NCI-H748 treated with DMSO at 0.1 percent for 48 hours (cell line): ENCODE results near the gene SVEP1.
"Not testable (repeated sequence)": the region's sequence is repeated elsewhere in the genome, so short reads cannot be mapped to it uniquely, and the experiment has no call there.

ENCODE experiments used
- DNase-seq: peaks from one replicate; lab custom pipeline; 2025; lab: John Stamatoyannopoulos, UW

Gene SVEP1

GRCh38 chr9:110578575-110579033, 937 bp downstream of the SVEP1 start:
- no peak for DNase-seq

- DNase-seq = no peak
Observed at GRCh38 chr9:110575945-110576344, 3.6 kb downstream of the SVEP1 start.

GRCh38 chr9:110575169-110575568, 4.4 kb downstream of the SVEP1 start:
- no peak for DNase-seq

- DNase-seq = no peak
Observed at GRCh38 chr9:110573305-110573704, 6.2 kb downstream of the SVEP1 start.

- no peak for DNase-seq
Observed at GRCh38 chr9:110571801-110572483, 7.6 kb downstream of the SVEP1 start.

- no peak for DNase-seq
Observed at GRCh38 chr9:110566156-110566555, 13.4 kb downstream of the SVEP1 start.

GRCh38 chr9:110561826-110562225, 17.7 kb downstream of the SVEP1 start:
- DNase-seq = no peak

- DNase-seq = no peak
Observed at GRCh38 chr9:110559869-110560268, 19.7 kb downstream of the SVEP1 start.

- DNase-seq = no peak
Observed at GRCh38 chr9:110555551-110556331, 23.8 kb downstream of the SVEP1 start.

GRCh38 chr9:110546411-110546871, 33.1 kb downstream of the SVEP1 start:
- no peak for DNase-seq

- peak; percentile 12 for DNase-seq
Observed at GRCh38 chr9:110545705-110546104, 33.8 kb downstream of the SVEP1 start.

- DNase-seq = no peak
Observed at GRCh38 chr9:110543631-110544051, 35.9 kb downstream of the SVEP1 start.

GRCh38 chr9:110541950-110542349, 37.6 kb downstream of the SVEP1 start:
- no peak for DNase-seq

- no peak for DNase-seq
Observed at GRCh38 chr9:110538647-110539041, 40.9 kb downstream of the SVEP1 start.

- DNase-seq = no peak
Observed at GRCh38 chr9:110537841-110538646, 41.5 kb downstream of the SVEP1 start.

GRCh38 chr9:110536822-110537221, 42.7 kb downstream of the SVEP1 start:
- no peak for DNase-seq

GRCh38 chr9:110534162-110534561, 45.4 kb downstream of the SVEP1 start:
- DNase-seq = not testable (repeated sequence)

GRCh38 chr9:110532908-110533665, 46.5 kb downstream of the SVEP1 start:
- DNase-seq = no peak

GRCh38 chr9:110531776-110532175, 47.8 kb downstream of the SVEP1 start:
- no peak for DNase-seq

GRCh38 chr9:110531241-110531640, 48.3 kb downstream of the SVEP1 start:
- not testable (repeated sequence) for DNase-seq

- no peak for DNase-seq
Observed at GRCh38 chr9:110528645-110529044, 50.9 kb downstream of the SVEP1 start.

GRCh38 chr9:110526426-110526825, 53.1 kb downstream of the SVEP1 start:
- no peak for DNase-seq
